Colonic mucosa (tissue), 4 donors: ENCODE results near the gene GSX2. TPM values are rescaled to one million over a fixed set of nuclear protein-coding genes. Genes with fewer than 3 reads are reported as not detected.

Source experiments
- DNase-seq: peaks from one replicate; pipeline ENCODE4 v3.0.0-alpha.2; 2020
- H3K27ac ChIP-seq: fragments of 200-600 bp; one replicate; pipeline ENCODE4 v1.8.0; 2021
- H3K27me3 ChIP-seq: fragments of 200-600 bp; one replicate; pipeline ENCODE4 v1.8.0; 2021
- H3K36me3 ChIP-seq: fragments of 200-600 bp; one replicate; pipeline ENCODE4 v1.8.0; 2021
- H3K4me1 ChIP-seq: fragments of 200-600 bp; one replicate; pipeline ENCODE4 v1.8.0; 2021; ENCODE audit warnings: mild to moderate bottlenecking
- H3K4me3 ChIP-seq: fragments of 200-600 bp; one replicate; pipeline ENCODE4 v1.8.0; 2021
- H3K9ac ChIP-seq, 2 donors: one replicate each; pipeline ENCODE4 v1.7.0; 2013; ENCODE audit warnings: control low read depth in 2 of 2, low read depth in 2 of 2, low read length in 2 of 2
- H3K9me3 ChIP-seq: fragments of 200-600 bp; one replicate; pipeline ENCODE4 v1.8.0; 2021
- CTCF ChIP-seq: fragments of 200-600 bp; IDR thresholded peaks from one replicate; pipeline ENCODE4 v1.8.0; 2022; ENCODE audit warnings: antibody characterized with exemption, mild to moderate bottlenecking
- intact Hi-C: fragments of 100-400 bp; cut with DNase I; formaldehyde crosslinking; loops from one replicate; pipeline ENCODE4 v1.14.1; 2022
- total RNA-seq, 2 donors: library from RNA; stranded (reverse); fragmentation: NEBNext Ultra II Directional in 1 of 2; extraction: Animal tissue kit (Norgen Biotek cat#: 25700) in 1 of 2; gene quantifications; one replicate each; pipeline ENCODE4 v1.2.1, GENCODE V29; 2021
- donor health status: healthy.
- donor health status: DM: no; HTN: no; CAD: no.
- donor health status: DM: no; HTN: no; CAD: no.

GSX2 gene
- total RNA-seq, 2 donors from 2014 or later, result not detected

GRCh38 chr4:54099287-54099747 lies 646 bp upstream of the GSX2 start:
- no peak for TF ChIP-seq CTCF
- Histone ChIP-seq H3K36me3 (no peaks in the 10 kb centered on the region), H3K9ac (no peak overlapping the region), H3K27me3 (peaks cover 91% of the 10 kb centered on the region), H3K4me3 (no peak overlapping the region), H3K4me1 (peaks cover 6% of the 10 kb centered on the region), H3K9me3 (no peaks in the 10 kb centered on the region), H3K27ac (no peak overlapping the region)
- no peak for DNase-seq
- intact Hi-C loops, result no loop called here

GRCh38 chr4:54100595-54101189 lies 729 bp downstream of the GSX2 start:
- intact Hi-C loops, result loop anchor here (10.0 kb wide), 1 partner anchor 114 kb away; no protein-coding TSS in a partner anchor
- peaks cover 91% of the 10 kb centered on the region for H3K27me3 ChIP-seq
- TF ChIP-seq CTCF, result no peak
- H3K4me3 ChIP-seq, result peak overlapping the region; percentile 19
- no peak overlapping the region for H3K27ac ChIP-seq
- H3K4me1 ChIP-seq, result peaks cover 6% of the 10 kb centered on the region
- no peaks in the 10 kb centered on the region for H3K36me3 ChIP-seq
- H3K9me3 ChIP-seq, result no peaks in the 10 kb centered on the region
- H3K9ac ChIP-seq, result no peak overlapping the region
- no peak for DNase-seq

GRCh38 chr4:54101190-54102041 lies 1.5 kb downstream of the GSX2 start:
- no peaks in the 10 kb centered on the region for H3K9me3 ChIP-seq
- TF ChIP-seq CTCF, result no peak
- intact Hi-C loops, result loop anchor here (10.0 kb wide), 1 partner anchor 113 kb away; no protein-coding TSS in a partner anchor
- no peak for DNase-seq
- no peak overlapping the region for H3K27ac ChIP-seq
- no peak overlapping the region for H3K9ac ChIP-seq
- peak overlapping the region; percentile 19 for H3K4me3 ChIP-seq
- H3K4me1 ChIP-seq, result peaks cover 6% of the 10 kb centered on the region
- peaks cover 89% of the 10 kb centered on the region for H3K27me3 ChIP-seq
- H3K36me3 ChIP-seq, result no peaks in the 10 kb centered on the region

GRCh38 chr4:54102531-54103106 lies 2.7 kb downstream of the GSX2 start:
- Histone ChIP-seq H3K9me3 (no peaks in the 10 kb centered on the region), H3K27ac (no peak overlapping the region), H3K9ac (no peak overlapping the region), H3K27me3 (peaks cover 88% of the 10 kb centered on the region), H3K36me3 (no peaks in the 10 kb centered on the region), H3K4me3 (no peak overlapping the region), H3K4me1 (peaks cover 6% of the 10 kb centered on the region)
- DNase-seq, result no peak
- no peak for TF ChIP-seq CTCF
- intact Hi-C loops, result loop anchor here (10.0 kb wide), 1 partner anchor 112 kb away; no protein-coding TSS in a partner anchor

- no peak overlapping the region for H3K27ac ChIP-seq
- no peak for TF ChIP-seq CTCF
- intact Hi-C loops, result loop anchor here (10.0 kb wide), 1 partner anchor 112 kb away; no protein-coding TSS in a partner anchor
- peaks cover 89% of the 10 kb centered on the region for H3K27me3 ChIP-seq
- H3K36me3 ChIP-seq, result no peaks in the 10 kb centered on the region
- no peak overlapping the region for H3K9ac ChIP-seq
- no peak overlapping the region for H3K4me3 ChIP-seq
- H3K9me3 ChIP-seq, result no peaks in the 10 kb centered on the region
- H3K4me1 ChIP-seq, result peaks cover 6% of the 10 kb centered on the region
- no peak for DNase-seq
Observed at GRCh38 chr4:54103190-54103574, 3.2 kb downstream of the GSX2 start.
